AG10803 (cell line): ENCODE results near the gene TAS2R14.

ENCODE experiments used
- DNase-seq: peaks from one replicate; pipeline ENCODE4 v3.0.0; 2010; ENCODE audit warnings: low read depth
- H3K4me3 ChIP-seq: 2 replicates; pipeline ENCODE4 v1.5.1; 2011; ENCODE audit warnings: mild to moderate bottlenecking, low read length, control low read depth
- TF ChIP-seq, protein P1 (sequence below): conservative IDR thresholded peaks from 2 replicates; pipeline ENCODE4 v1.5.1; 2011; ENCODE audit warnings: mild to moderate bottlenecking, low read length, control low read depth, inconsistent platforms

TAS2R14 gene

DNA sequence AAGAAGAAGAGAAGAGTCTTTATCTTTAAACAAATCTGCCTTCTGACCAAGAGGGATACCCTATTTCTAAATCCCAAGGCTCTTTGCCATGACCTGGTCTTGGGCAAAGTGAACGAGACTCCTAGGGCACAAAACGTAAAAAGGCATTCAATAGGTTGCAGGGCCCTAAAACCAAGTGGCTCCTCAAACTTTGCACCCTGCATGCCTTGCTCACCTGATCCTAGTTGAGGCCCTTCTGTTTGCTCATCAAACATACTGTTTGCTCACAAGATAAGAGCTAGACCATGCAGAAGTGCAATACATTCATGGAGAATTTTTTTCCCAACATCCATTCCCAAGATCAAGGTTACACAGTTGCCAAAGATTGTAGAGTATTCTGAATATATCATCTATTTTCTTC, 47.1 kb downstream of the TAS2R14 start:
- no peak overlapping the region for H3K4me3 ChIP-seq
- no peak for DNase-seq
- TF ChIP-seq, protein P1, sequence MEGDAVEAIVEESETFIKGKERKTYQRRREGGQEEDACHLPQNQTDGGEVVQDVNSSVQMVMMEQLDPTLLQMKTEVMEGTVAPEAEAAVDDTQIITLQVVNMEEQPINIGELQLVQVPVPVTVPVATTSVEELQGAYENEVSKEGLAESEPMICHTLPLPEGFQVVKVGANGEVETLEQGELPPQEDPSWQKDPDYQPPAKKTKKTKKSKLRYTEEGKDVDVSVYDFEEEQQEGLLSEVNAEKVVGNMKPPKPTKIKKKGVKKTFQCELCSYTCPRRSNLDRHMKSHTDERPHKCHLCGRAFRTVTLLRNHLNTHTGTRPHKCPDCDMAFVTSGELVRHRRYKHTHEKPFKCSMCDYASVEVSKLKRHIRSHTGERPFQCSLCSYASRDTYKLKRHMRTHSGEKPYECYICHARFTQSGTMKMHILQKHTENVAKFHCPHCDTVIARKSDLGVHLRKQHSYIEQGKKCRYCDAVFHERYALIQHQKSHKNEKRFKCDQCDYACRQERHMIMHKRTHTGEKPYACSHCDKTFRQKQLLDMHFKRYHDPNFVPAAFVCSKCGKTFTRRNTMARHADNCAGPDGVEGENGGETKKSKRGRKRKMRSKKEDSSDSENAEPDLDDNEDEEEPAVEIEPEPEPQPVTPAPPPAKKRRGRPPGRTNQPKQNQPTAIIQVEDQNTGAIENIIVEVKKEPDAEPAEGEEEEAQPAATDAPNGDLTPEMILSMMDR = no peak

DNA sequence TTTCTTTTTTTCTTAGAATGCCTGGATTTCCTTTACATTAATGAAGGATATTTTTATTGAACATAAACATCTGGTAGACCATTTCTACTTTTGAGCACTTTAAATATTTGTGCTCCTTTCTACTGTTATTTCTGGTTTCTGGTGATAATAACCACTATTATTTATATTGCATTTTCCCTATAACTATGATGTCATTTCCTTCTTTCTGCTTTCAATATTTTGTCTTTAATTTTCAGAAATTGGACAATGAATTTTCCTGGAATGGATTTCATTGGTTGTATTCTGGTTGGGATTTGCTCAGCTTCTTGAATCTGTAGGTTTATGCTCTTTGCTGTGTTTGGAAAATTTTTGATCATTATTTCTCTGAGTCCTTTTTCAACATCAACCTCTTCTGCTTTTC, 49.8 kb downstream of the TAS2R14 start:
- no peak overlapping the region for H3K4me3 ChIP-seq
- no peak for DNase-seq
- TF ChIP-seq, protein P1 = no peak
